Gastroesophageal sphincter (tissue), 3 donors: ENCODE results near the gene PFKM.
"Not testable (repeated sequence)": the region's sequence is repeated elsewhere in the genome, so short reads cannot be mapped to it uniquely, and the experiment has no call there.

Experiments used
- CTCF ChIP-seq, 4 experiments: fragments of 200-600 bp in 2 of 4; fragments of 450-650 bp in 2 of 4; sonication (generic) in 1 of 4; IDR thresholded peaks; one replicate each; pipeline ENCODE4 v1.5.1; 2017 to 2019; ENCODE audit warnings: antibody characterized with exemption in 4 of 4, mild to moderate bottlenecking in 2 of 4, moderate library complexity in 2 of 4
- EP300 ChIP-seq: sonication (generic); formaldehyde crosslinking; IDR thresholded peaks from one replicate; pipeline ENCODE4 v1.6.1; 2017; ENCODE audit warnings: antibody characterized with exemption, mild to moderate bottlenecking
- POLR2A ChIP-seq, 2 donors: fragments of 450-650 bp; IDR thresholded peaks; one replicate each; pipeline ENCODE4 v1.6.1; 2017; ENCODE audit warnings: antibody characterized with exemption in 2 of 2, mild to moderate bottlenecking in 2 of 2, moderate library complexity in 1 of 2
- POLR2AphosphoS5 ChIP-seq: sonication (generic); formaldehyde crosslinking; IDR thresholded peaks from one replicate; pipeline ENCODE4 v1.6.1; 2017; ENCODE audit warnings: antibody characterized with exemption

- TF ChIP-seq CTCF (IDR thresholded peaks at IDR 0.05); POLR2A (IDR thresholded peaks at IDR 0.05); POLR2AphosphoS5; EP300: not testable (repeated sequence)
Observed at GRCh38 chr12:48155786-48156185, 36.6 kb downstream of the PFKM start.
